B cell (primary cell): Measurements from ENCODE around the gene SLC25A38. TPM values are rescaled to one million over a fixed set of nuclear protein-coding genes. Genes with fewer than 3 reads are reported as not detected.
"Not testable (repeated sequence)": the region's sequence is repeated elsewhere in the genome, so short reads cannot be mapped to it uniquely, and the experiment has no call there.

Source experiments
- ATAC-seq: fragments of 200-7000 bp; cut with Tn5 transposase; one replicate; pipeline ENCODE4 v1.10.0; 2021; ENCODE audit warnings: low read depth, mild to moderate bottlenecking, moderate number of reproducible peaks, moderate library complexity
- CTCF ChIA-PET: fragments of 350-600 bp; sonication (Branson Sonifier 250); formaldehyde crosslinking; loops from one replicate; lab custom pipeline; 2021; ENCODE audit warnings: antibody characterized with exemption, inconsistent platforms; lab: Charles Lee
- POLR2A ChIA-PET: fragments of 350-600 bp; sonication (Branson Sonifier 250); formaldehyde crosslinking; loops from one replicate; lab custom pipeline; 2021; ENCODE audit warnings: antibody characterized with exemption; lab: Charles Lee
- DNase-seq: peaks from one replicate; pipeline ENCODE4 v3.0.0; 2013
- H2AFZ ChIP-seq: 2 replicates; pipeline ENCODE4 v1.6.1; 2012; ENCODE audit warnings: mild to moderate bottlenecking, low read depth, low read length; ENCODE audit not compliant: insufficient read depth, poor library complexity, severe bottlenecking
- H3K27ac ChIP-seq, 2 donors: 1 replicate in 1 of 2; 2 replicates in 1 of 2; pipeline ENCODE4 v1.5.1; 2012 to 2013; ENCODE audit warnings: low read length in 2 of 2, mild to moderate bottlenecking in 2 of 2, moderate library complexity in 1 of 2
- H3K27me3 ChIP-seq, 4 experiments: fragments of 200-600 bp in 1 of 4; sonication (generic) in 1 of 4; replicated peaks in 1 of 4; 1 replicate in 2 of 4; 2 replicates in 2 of 4; pipeline versions ENCODE4 v1.6.1 to v1.7.0; 2013 to 2016; ENCODE audit warnings: low read length in 3 of 4, mild to moderate bottlenecking in 2 of 4, mixed read lengths in 1 of 4, moderate library complexity in 1 of 4; ENCODE audit not compliant: insufficient read depth in 4 of 4, control insufficient read depth in 3 of 4; ENCODE audit errors: control extremely low read depth in 1 of 4
- H3K36me3 ChIP-seq, 2 experiments: replicated peaks in 1 of 2; 1 replicate in 1 of 2; 2 replicates in 1 of 2; pipeline versions ENCODE4 v1.6.1 to v1.7.1; 2013; ENCODE audit warnings: low read length in 1 of 2; ENCODE audit not compliant: insufficient read depth in 2 of 2, control insufficient read depth in 1 of 2; ENCODE audit errors: control extremely low read depth in 1 of 2, extremely low read depth in 1 of 2
- H3K4me1 ChIP-seq, 2 donors: fragments of 200-600 bp in 1 of 2; sonication (generic) in 1 of 2; 1 replicate in 1 of 2; 2 replicates in 1 of 2; pipeline versions ENCODE4 v1.5.1 to v1.6.1; 2013 to 2017; ENCODE audit warnings: low read length in 2 of 2; ENCODE audit not compliant: control insufficient read depth in 2 of 2, insufficient read depth in 2 of 2
- H3K4me2 ChIP-seq: replicated peaks from 2 replicates; pipeline ENCODE3; 2012; ENCODE audit warnings: mild to moderate bottlenecking, low read depth, low read length; ENCODE audit not compliant: poor library complexity, severe bottlenecking
- H3K4me3 ChIP-seq, 5 experiments: fragments of 200-600 bp in 1 of 5; sonication (generic) in 1 of 5; 1 replicate in 3 of 5; 2 replicates in 2 of 5; pipeline versions ENCODE4 v1.5.1 to v1.7.0; 2011 to 2016; ENCODE audit warnings: low read length in 4 of 5, mild to moderate bottlenecking in 4 of 5, low read depth in 2 of 5, control low read depth in 1 of 5, moderate library complexity in 1 of 5; ENCODE audit not compliant: insufficient read depth in 1 of 5; ENCODE audit errors: control extremely low read depth in 1 of 5, extremely low read depth in 1 of 5
- H3K79me2 ChIP-seq: fragments of 200-600 bp; sonication (generic); one replicate; pipeline ENCODE4 v1.6.0; 2016; ENCODE audit warnings: low read length; ENCODE audit not compliant: control insufficient read depth, insufficient read depth
- H3K9ac ChIP-seq: fragments of 200-600 bp; sonication (generic); 2 replicates; pipeline ENCODE4 v1.6.1; 2017; ENCODE audit warnings: mild to moderate bottlenecking, low read length, moderate library complexity
- H3K9me3 ChIP-seq, 3 donors: one replicate each; pipeline versions ENCODE4 v1.6.1 to v1.7.1; 2013; ENCODE audit warnings: low read length in 2 of 3; ENCODE audit not compliant: control insufficient read depth in 2 of 3, insufficient read depth in 1 of 3; ENCODE audit errors: control extremely low read depth in 1 of 3
- H4K20me1 ChIP-seq: 2 replicates; pipeline ENCODE4 v1.6.0; 2012; ENCODE audit warnings: mild to moderate bottlenecking, low read length; ENCODE audit not compliant: insufficient read depth, control insufficient read depth, poor library complexity, severe bottlenecking
- H3K27ac Mint-ChIP-seq: one replicate; pipeline ENCODE4 v1.8.0; 2021; ENCODE audit warnings: mixed read lengths
- H3K27me3 Mint-ChIP-seq: one replicate; pipeline ENCODE4 v1.8.0; 2021; ENCODE audit warnings: mixed read lengths
- H3K4me1 Mint-ChIP-seq: one replicate; pipeline ENCODE4 v1.8.0; 2021; ENCODE audit warnings: mixed read lengths
- H3K4me3 Mint-ChIP-seq: one replicate; pipeline ENCODE4 v1.8.0; 2021; ENCODE audit warnings: mixed read lengths
- H3K9me3 Mint-ChIP-seq: one replicate; pipeline ENCODE4 v1.8.0; 2022; ENCODE audit warnings: mixed read lengths; ENCODE audit not compliant: insufficient read depth
- CTCF ChIP-seq: fragments of 200-600 bp; IDR thresholded peaks from one replicate; pipeline ENCODE4 v1.8.0; 2022; ENCODE audit warnings: antibody characterized with exemption, mild to moderate bottlenecking
- EZH2 ChIP-seq: IDR thresholded peaks from 2 replicates; pipeline ENCODE4 v1.6.1; 2012; ENCODE audit warnings: borderline replicate concordance, low read depth, mild to moderate bottlenecking, moderate library complexity, low read length; ENCODE audit not compliant: insufficient read depth, poor library complexity, severe bottlenecking
- WGBS: methylation state at CpG from one replicate; pipeline ENCODE4 v1.1.5; 2013; ENCODE audit warnings: missing lambda C conversion rate; ENCODE audit not compliant: insufficient coverage; 5-methylcytosine and 5-hydroxymethylcytosine counted together
- intact Hi-C: fragments of 100-400 bp; cut with micrococcal nuclease; formaldehyde crosslinking; loops from one replicate; pipeline ENCODE4 v1.10.0; 2022
- polyA plus RNA-seq: library from polyadenylated mRNA; depleted of rRNA; stranded (reverse); fragments of >200 nt; gene quantifications from 2 replicates; pipeline ENCODE4 v1.2.3, GENCODE V29; 2012
- total RNA-seq, 2 donors: library from RNA; stranded (reverse); fragments of 120-200 nt in 1 of 2; gene quantifications; 1 replicate in 1 of 2; 2 replicates in 1 of 2; pipeline versions ENCODE4 v1.2.3 to v1.2.4, GENCODE V29; 2013 to 2022

Gene SLC25A38
- total and polyA plus RNA-seq, 2 donors (not counting 1 experiment from before 2014, with no cell fraction given), result 45.5 to 53.0 TPM

- Histone ChIP-seq H3K36me3 (no peaks in the 10 kb centered on the region), H2AFZ (peak overlapping the region; percentile 5), H3K9me3 (peaks cover 0 to 1% (median 0%) of the 10 kb centered on the region in 3 donors), H3K4me2 (no peak overlapping the region), H3K27me3 (no peaks in the 10 kb centered on the region), H3K27ac (no peak overlapping the region), H3K4me3 (no peak overlapping the region), H3K4me1 (no peaks in the 10 kb centered on the region), H4K20me1 (no peaks in the 10 kb centered on the region), H3K79me2 (no peaks in the 10 kb centered on the region), H3K9ac (no peak overlapping the region)
- no peak overlapping the region for H3K27ac Mint-ChIP-seq
- intact Hi-C loops, result no loop called here
- ChIA-PET POLR2A (no interaction called here), CTCF (no interaction called here)
- 53% methylated on average over 4 of the region's 5 CpGs for WGBS
- H3K9me3 Mint-ChIP-seq, result no peaks in the 10 kb centered on the region
- no peak for TF ChIP-seq CTCF
- no peak for TF ChIP-seq EZH2
- ATAC-seq (no peak), DNase-seq (no peak)
- H3K27me3 Mint-ChIP-seq, result no peaks in the 10 kb centered on the region
- no peak overlapping the region for H3K4me3 Mint-ChIP-seq
- H3K4me1 Mint-ChIP-seq, result no peaks in the 10 kb centered on the region
These were observed 32.5 kb upstream of the SLC25A38 start for GRCh38 chr3:39350714-39351113.

- H3K4me3 ChIP-seq, H3K27me3 ChIP-seq, H2AFZ ChIP-seq, ATAC-seq, DNase-seq, H4K20me1 ChIP-seq, H3K9ac ChIP-seq, H3K4me1 Mint-ChIP-seq, H3K27ac ChIP-seq, CTCF ChIA-PET, H3K9me3 ChIP-seq, H3K4me3 Mint-ChIP-seq, H3K27me3 Mint-ChIP-seq, H3K4me2 ChIP-seq, H3K27ac Mint-ChIP-seq, H3K36me3 ChIP-seq, H3K79me2 ChIP-seq, POLR2A ChIA-PET, H3K9me3 Mint-ChIP-seq, H3K4me1 ChIP-seq, intact Hi-C loops: not testable (repeated sequence)
- 75% methylated on average over 1 of the region's 2 CpGs for WGBS
These were observed 32.0 kb upstream of the SLC25A38 start for GRCh38 chr3:39351134-39351533.

- H3K27me3 ChIP-seq, H3K9me3 Mint-ChIP-seq, H3K27ac ChIP-seq, CTCF ChIA-PET, POLR2A ChIA-PET, H3K9me3 ChIP-seq, H3K4me1 Mint-ChIP-seq, H3K27ac Mint-ChIP-seq, H3K36me3 ChIP-seq, intact Hi-C loops, H3K4me2 ChIP-seq, ATAC-seq, H3K4me3 ChIP-seq, H2AFZ ChIP-seq, H3K9ac ChIP-seq, H3K4me1 ChIP-seq, DNase-seq, H3K4me3 Mint-ChIP-seq, H3K79me2 ChIP-seq, H3K27me3 Mint-ChIP-seq, H4K20me1 ChIP-seq: not testable (repeated sequence)
- WGBS, result no CpG with 5 or more reads among the region's 3 CpGs
These were observed 29.8 kb upstream of the SLC25A38 start for GRCh38 chr3:39353168-39353927.
